Anterior cingulate cortex (tissue), 58 donors: ENCODE data around the gene ADGB.
A peak's percentile ranks its signal among the peaks of the same experiment; 100 is the strongest.
"Not testable (repeated sequence)": the region's sequence is repeated elsewhere in the genome, so short reads cannot be mapped to it uniquely, and the experiment has no call there.

Experiments
- DNase-seq, 58 donors: peaks; one replicate each; lab custom pipeline; 2025; lab: John Stamatoyannopoulos, UW

Gene ADGB

GRCh38 chr6:146741609-146742008 is 142.8 kb downstream of the ADGB start:
- DNase-seq, result no peak

GRCh38 chr6:146753306-146753705 is 154.5 kb downstream of the ADGB start:
- DNase-seq, result no peak

- DNase-seq, result no peak
These were observed 168.9 kb downstream of the ADGB start for GRCh38 chr6:146767632-146768031.

GRCh38 chr6:146768722-146769121 is 169.9 kb downstream of the ADGB start:
- no peak for DNase-seq

- DNase-seq, result no peak
These were observed 171.6 kb downstream of the ADGB start for GRCh38 chr6:146770275-146770964.

- DNase-seq, result peak in 3 of 58 donors; percentile 2 to 20 (median 7)
These were observed 172.4 kb downstream of the ADGB start for GRCh38 chr6:146770965-146771735.

GRCh38 chr6:146775220-146775619 is 176.4 kb downstream of the ADGB start:
- DNase-seq, result no peak

GRCh38 chr6:146781836-146782235 is 183.1 kb downstream of the ADGB start:
- no peak for DNase-seq

GRCh38 chr6:146785001-146785585 is 186.3 kb downstream of the ADGB start:
- peak in 2 of 58 donors; percentile 1 to 6 for DNase-seq

- no peak for DNase-seq
These were observed 189.2 kb downstream of the ADGB start for GRCh38 chr6:146787876-146788508.

GRCh38 chr6:146790561-146791091 is 191.9 kb downstream of the ADGB start:
- DNase-seq, result no peak

- no peak for DNase-seq
These were observed 193.2 kb downstream of the ADGB start for GRCh38 chr6:146791930-146792329.

- DNase-seq, result not testable (repeated sequence)
These were observed 194.4 kb downstream of the ADGB start for GRCh38 chr6:146793218-146793617.

GRCh38 chr6:146795479-146796133 is 196.8 kb downstream of the ADGB start:
- no peak for DNase-seq

- DNase-seq, result not testable (repeated sequence)
These were observed 204.4 kb downstream of the ADGB start for GRCh38 chr6:146803167-146803566.

GRCh38 chr6:146803601-146804000 is 204.8 kb downstream of the ADGB start:
- peak in 14 of 58 donors; percentile 0 to 14 (median 4) for DNase-seq

- no peak for DNase-seq
These were observed 207.0 kb downstream of the ADGB start for GRCh38 chr6:146805546-146806325.

- not testable (repeated sequence) for DNase-seq
These were observed 210.2 kb downstream of the ADGB start for GRCh38 chr6:146809014-146809413.

GRCh38 chr6:146812811-146813321 is 214.1 kb downstream of the ADGB start:
- DNase-seq, result not testable (repeated sequence)
